ENCODE measurements around the gene SFT2D1.

Gene SFT2D1

DNA sequence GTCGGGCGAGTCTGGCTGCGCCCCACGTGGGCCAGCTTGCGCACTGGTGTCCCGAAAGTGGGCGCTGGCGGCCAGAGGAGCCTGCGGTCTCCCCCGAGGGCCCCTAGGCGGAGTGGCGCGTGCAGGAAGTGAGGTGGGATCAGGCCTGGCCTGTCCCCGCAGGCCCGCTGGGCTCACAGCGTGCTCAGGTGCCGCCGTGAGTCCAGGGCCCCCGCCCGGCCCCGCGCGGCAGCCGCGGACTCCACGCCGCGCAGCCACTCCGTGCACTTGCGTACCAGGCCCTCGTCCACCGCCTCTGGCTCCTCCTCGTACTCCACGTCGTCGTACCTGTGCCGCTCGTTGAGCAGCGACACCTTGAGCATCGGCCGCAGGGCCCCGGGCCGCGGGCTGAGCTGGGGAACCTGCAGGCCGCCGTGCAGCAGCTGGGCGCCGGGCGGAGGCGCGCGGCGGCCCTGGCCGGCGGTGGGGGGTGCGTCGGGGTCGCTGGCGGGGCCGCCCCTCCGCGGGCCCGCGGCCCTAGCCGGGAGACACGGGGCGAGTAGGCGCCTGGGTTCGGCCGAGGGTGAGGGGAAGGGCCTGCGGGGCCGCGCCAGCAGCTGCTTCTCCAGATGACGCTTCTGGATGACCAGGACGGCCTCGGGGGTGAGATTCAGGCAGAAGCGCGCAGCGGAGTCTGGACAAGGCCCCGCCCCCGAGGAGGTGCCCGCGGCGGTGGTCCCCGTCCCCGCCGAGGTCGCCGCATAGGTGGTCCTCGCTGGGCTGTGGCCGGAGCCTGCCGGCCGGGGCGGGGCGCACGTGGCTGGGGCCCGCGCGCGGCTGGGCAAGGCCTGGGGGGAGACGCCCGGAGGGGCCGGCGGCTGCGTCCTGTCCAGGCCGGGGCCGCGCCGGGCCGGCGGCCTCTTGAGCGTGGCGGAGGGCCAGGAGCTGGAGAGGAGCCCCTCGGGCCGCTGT, 35.0 kb downstream of the SFT2D1 start:
- H3K27me3 Mint-ChIP-seq: peaks cover 64% of the 10 kb centered on the region
- ATAC-seq (replicated peaks; ENCODE audit: extremely low read depth, poor library complexity, severe bottlenecking) (peak; percentile 44), DNase-seq (ENCODE audit: low spot score in 2 of 2) (no peak)
- H3K27ac Mint-ChIP-seq (ENCODE audit: low read depth): no peak overlapping the region
- no peaks in the 10 kb centered on the region for H3K9me3 Mint-ChIP-seq
- H3K4me3 Mint-ChIP-seq: peak overlapping the region; percentile 51
- H3K4me1 Mint-ChIP-seq: no peaks in the 10 kb centered on the region
- H3K36me3 Mint-ChIP-seq (ENCODE audit: insufficient read depth): no peaks in the 10 kb centered on the region

DNA sequence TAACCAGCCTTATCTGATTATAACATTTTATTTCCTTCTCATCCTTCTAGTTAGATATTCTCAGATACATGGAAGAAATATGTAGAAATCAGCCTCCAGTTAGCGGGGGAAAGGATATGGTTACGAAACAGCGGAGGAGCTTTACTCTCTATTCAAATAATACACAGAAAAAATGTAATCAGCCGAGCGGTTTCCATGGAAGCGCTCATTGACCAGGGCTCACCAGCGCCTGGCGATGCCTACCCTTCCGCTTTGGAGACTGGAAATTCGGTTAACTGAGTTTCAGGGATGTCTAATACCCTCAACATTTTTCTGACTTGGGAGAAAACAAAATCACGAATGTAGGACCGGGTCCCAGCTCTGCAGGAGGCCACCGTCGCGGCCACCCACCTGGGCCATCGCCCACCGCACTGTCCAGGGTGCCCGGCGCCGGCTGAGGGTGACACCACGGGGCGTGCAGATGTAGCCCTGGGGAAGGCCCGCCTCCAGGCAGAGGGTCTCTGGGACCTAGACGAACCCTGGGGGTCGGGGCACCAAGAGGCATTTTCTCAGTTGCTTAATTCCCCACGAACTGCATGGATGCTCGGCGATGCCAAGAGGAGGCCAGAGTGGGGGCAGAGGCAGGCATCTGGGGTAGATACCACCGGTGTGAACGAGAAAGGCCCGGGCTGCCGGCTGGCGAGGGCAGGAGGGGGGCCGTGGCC, 35.8 kb downstream of the SFT2D1 start:
- no peak for DNase-seq (ENCODE audit: low spot score in 2 of 2)
- ATAC-seq (replicated peaks; ENCODE audit: extremely low read depth, poor library complexity, severe bottlenecking): no peak
- Mint-ChIP-seq H3K9me3 (no peaks in the 10 kb centered on the region), H3K27ac (ENCODE audit: low read depth) (no peak overlapping the region), H3K27me3 (peaks cover 73% of the 10 kb centered on the region), H3K36me3 (ENCODE audit: insufficient read depth) (no peaks in the 10 kb centered on the region), H3K4me1 (no peaks in the 10 kb centered on the region), H3K4me3 (peak overlapping the region; percentile 51)

- H3K36me3 Mint-ChIP-seq (ENCODE audit: insufficient read depth): no peaks in the 10 kb centered on the region
- H3K9me3 Mint-ChIP-seq: no peaks in the 10 kb centered on the region
- H3K4me1 Mint-ChIP-seq: no peaks in the 10 kb centered on the region
- no peak overlapping the region for H3K27ac Mint-ChIP-seq (ENCODE audit: low read depth)
- H3K4me3 Mint-ChIP-seq: peak overlapping the region; percentile 51
- ATAC-seq (replicated peaks; ENCODE audit: extremely low read depth, poor library complexity, severe bottlenecking) (no peak), DNase-seq (ENCODE audit: low spot score in 2 of 2) (no peak)
- peaks cover 82% of the 10 kb centered on the region for H3K27me3 Mint-ChIP-seq
These were observed 36.7 kb downstream of the SFT2D1 start for GRCh38 chr6:166305562-166306117.

DNA sequence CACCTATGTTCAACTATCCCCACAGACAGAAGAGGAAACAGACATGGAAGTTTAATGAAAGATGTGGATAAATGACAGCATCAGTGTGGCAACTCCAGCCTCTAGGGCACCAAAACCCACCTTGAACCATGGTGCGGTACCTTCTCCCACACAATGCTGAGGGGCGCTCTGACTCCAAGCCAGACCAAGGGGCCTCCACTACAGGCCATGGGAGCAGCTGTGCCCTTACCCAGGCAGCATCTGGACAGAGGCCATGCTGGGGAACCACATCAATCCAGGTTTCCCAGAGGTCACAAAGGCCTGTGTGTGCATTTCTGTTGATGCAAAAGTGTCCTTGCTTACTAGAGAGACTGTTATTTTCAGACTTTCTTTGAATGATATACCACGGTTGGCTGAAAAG, 38.2 kb downstream of the SFT2D1 start:
- DNase-seq (ENCODE audit: low spot score in 2 of 2) (no peak), ATAC-seq (replicated peaks; ENCODE audit: extremely low read depth, poor library complexity, severe bottlenecking) (no peak)
- no peak overlapping the region for H3K4me3 Mint-ChIP-seq
- no peaks in the 10 kb centered on the region for H3K36me3 Mint-ChIP-seq (ENCODE audit: insufficient read depth)
- no peak overlapping the region for H3K27ac Mint-ChIP-seq (ENCODE audit: low read depth)
- H3K27me3 Mint-ChIP-seq: peaks cover 85% of the 10 kb centered on the region
- H3K4me1 Mint-ChIP-seq: no peaks in the 10 kb centered on the region
- no peaks in the 10 kb centered on the region for H3K9me3 Mint-ChIP-seq

- no peak for ATAC-seq (replicated peaks; ENCODE audit: extremely low read depth, poor library complexity, severe bottlenecking)
- Mint-ChIP-seq H3K36me3 (ENCODE audit: insufficient read depth) (no peaks in the 10 kb centered on the region), H3K9me3 (no peaks in the 10 kb centered on the region), H3K4me3 (no peak overlapping the region), H3K27ac (ENCODE audit: low read depth) (no peak overlapping the region), H3K4me1 (no peaks in the 10 kb centered on the region), H3K27me3 (peaks cover 97% of the 10 kb centered on the region)
- DNase-seq (ENCODE audit: low spot score in 2 of 2): no peak
These were observed 40.5 kb downstream of the SFT2D1 start for GRCh38 chr6:166301611-166302529.

DNA sequence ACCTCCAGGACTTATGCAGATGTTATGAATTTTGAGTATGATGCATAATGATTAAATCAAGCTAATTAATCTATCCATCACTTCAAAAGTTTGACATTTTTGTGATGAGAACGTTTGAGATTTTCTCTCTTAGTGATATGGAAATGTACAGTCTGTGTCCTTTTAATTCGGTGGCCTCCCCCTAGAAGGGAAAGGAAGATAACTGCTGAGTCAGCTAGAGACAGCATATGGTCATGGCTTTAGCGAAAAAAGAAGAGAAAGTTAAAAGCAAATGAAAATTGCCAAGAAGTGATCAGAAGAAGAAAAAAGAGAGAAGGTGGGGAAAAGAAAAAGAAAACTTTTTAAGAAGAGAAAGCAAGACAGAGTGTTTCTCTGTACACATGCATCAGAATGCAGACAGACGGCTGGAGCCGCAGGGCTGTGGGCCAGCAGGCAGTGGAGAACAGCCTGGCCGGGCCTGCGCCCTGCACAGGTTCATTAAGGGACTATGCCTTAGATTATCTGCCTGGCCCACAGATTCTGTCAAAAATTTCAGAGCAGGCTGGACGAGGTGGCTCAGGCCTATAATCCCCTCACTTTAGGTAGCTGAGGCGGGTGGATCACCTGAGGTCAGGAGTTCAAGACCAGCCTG, 41.9 kb downstream of the SFT2D1 start:
- Mint-ChIP-seq H3K27ac (ENCODE audit: low read depth) (no peak overlapping the region), H3K4me3 (no peak overlapping the region), H3K27me3 (peaks cover 90% of the 10 kb centered on the region), H3K36me3 (ENCODE audit: insufficient read depth) (no peaks in the 10 kb centered on the region), H3K9me3 (no peaks in the 10 kb centered on the region), H3K4me1 (no peaks in the 10 kb centered on the region)
- DNase-seq (ENCODE audit: low spot score in 2 of 2): no peak
- no peak for ATAC-seq (replicated peaks; ENCODE audit: extremely low read depth, poor library complexity, severe bottlenecking)

DNA sequence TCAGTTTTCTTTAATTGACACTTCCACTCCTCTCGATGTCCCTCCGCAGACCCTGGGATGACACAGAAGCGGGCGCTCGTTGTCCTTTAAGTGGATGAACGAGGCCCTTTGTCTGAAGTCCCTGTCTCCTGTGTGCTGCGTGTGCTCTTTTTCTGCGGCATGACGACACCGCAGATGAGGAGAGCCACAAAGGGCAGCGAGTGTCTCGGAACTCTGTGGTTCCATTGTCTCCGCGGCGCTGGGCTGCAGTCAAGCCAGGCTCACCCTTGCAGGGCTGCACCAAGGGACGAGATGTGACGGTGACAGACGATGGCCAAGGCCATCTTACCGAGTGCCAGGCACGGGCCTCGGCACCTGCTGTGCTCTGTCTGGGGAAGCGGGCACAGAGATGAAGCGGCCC, 44.7 kb downstream of the SFT2D1 start:
- no peak for ATAC-seq (replicated peaks; ENCODE audit: extremely low read depth, poor library complexity, severe bottlenecking)
- DNase-seq (ENCODE audit: low spot score in 2 of 2): no peak
- Mint-ChIP-seq H3K9me3 (no peaks in the 10 kb centered on the region), H3K27me3 (peaks cover 70% of the 10 kb centered on the region), H3K27ac (ENCODE audit: low read depth) (no peak overlapping the region), H3K4me3 (no peak overlapping the region), H3K4me1 (no peaks in the 10 kb centered on the region), H3K36me3 (ENCODE audit: insufficient read depth) (peaks cover 1% of the 10 kb centered on the region)

- Mint-ChIP-seq H3K4me3 (no peak overlapping the region), H3K27ac (ENCODE audit: low read depth) (no peak overlapping the region)
These were observed 46.1 kb downstream of the SFT2D1 start for GRCh38 chr6:166296035-166296883.

DNA sequence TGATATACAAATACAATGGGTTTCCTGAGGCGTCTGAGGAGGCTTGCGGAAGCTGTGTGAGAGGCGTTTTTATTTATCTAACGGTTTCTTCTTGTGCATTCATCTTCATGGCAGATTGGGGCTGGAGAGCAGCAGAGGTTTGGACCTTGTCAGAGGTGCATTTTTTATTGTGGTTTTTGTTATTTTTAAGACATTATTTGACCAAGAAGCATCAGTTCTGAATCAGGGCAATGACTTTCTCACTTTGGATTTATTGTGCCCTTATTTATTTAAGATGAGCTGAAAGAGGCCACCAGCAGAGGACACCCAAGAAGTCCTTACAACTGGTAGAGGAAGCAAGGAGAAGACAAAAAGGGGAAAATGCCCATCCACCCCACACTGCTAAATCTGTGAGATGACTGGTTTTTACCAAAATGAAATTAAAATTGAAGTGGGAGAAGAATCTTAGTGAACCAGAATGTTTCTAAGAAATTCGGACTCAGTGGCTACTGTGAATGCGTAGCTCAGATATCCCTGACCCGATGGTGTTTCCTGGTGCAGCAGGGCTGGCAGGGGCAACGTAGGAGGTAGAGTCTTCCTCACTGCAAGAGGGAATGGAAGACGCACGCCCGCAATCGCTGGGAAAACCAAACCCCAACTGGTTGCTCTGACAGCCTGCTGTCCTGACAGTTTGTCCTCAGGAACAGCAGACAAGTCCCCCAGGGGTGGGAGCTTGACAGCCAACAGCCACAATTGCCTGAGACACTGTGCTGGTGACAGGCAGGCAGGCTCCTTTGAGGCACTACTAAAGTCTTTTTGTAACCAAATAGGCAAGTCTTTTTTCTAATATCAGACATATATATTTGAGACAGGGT, 48.4 kb downstream of the SFT2D1 start:
- Mint-ChIP-seq H3K4me1 (no peaks in the 10 kb centered on the region), H3K9me3 (no peaks in the 10 kb centered on the region), H3K4me3 (no peak overlapping the region), H3K27me3 (peaks cover 49% of the 10 kb centered on the region), H3K27ac (ENCODE audit: low read depth) (no peak overlapping the region), H3K36me3 (ENCODE audit: insufficient read depth) (peaks cover 1% of the 10 kb centered on the region)
- ATAC-seq (replicated peaks; ENCODE audit: extremely low read depth, poor library complexity, severe bottlenecking): no peak
- no peak for DNase-seq (ENCODE audit: low spot score in 2 of 2)

More at GRCh38 chr6:166296035-166296883, 46.1 kb downstream of the SFT2D1 start:
- no peaks in the 10 kb centered on the region for H3K4me1 Mint-ChIP-seq
- no peaks in the 10 kb centered on the region for H3K9me3 Mint-ChIP-seq
- H3K36me3 Mint-ChIP-seq (ENCODE audit: insufficient read depth): peaks cover 1% of the 10 kb centered on the region
- DNase-seq (ENCODE audit: low spot score in 2 of 2) (no peak), ATAC-seq (replicated peaks; ENCODE audit: extremely low read depth, poor library complexity, severe bottlenecking) (no peak)
- H3K27me3 Mint-ChIP-seq: peaks cover 70% of the 10 kb centered on the region

- no peak overlapping the region for H3K27ac Mint-ChIP-seq (ENCODE audit: low read depth)
- no peaks in the 10 kb centered on the region for H3K36me3 Mint-ChIP-seq (ENCODE audit: insufficient read depth)
These were observed 52.9 kb downstream of the SFT2D1 start for GRCh38 chr6:166289207-166290060.

More at GRCh38 chr6:166289207-166290060, 52.9 kb downstream of the SFT2D1 start:
- ATAC-seq (replicated peaks; ENCODE audit: extremely low read depth, poor library complexity, severe bottlenecking) (peak; percentile 14), DNase-seq (ENCODE audit: low spot score in 2 of 2) (no peak)
- no peaks in the 10 kb centered on the region for H3K9me3 Mint-ChIP-seq
- H3K4me3 Mint-ChIP-seq: no peak overlapping the region
- no peaks in the 10 kb centered on the region for H3K4me1 Mint-ChIP-seq
- H3K27me3 Mint-ChIP-seq: peaks cover 38% of the 10 kb centered on the region

Data from central memory CD8-positive, alpha-beta T cell (primary cell).